Measurements from ENCODE around the gene PIEZO2.

PIEZO2 gene

GRCh38 chr18:11119959-11120587, 29.3 kb downstream of the PIEZO2 start:
- no peaks in the 10 kb centered on the region for H4K20me1 ChIP-seq (ENCODE audit: insufficient read depth, low read length, poor library complexity, severe bottlenecking)
- no peaks in the 10 kb centered on the region for H3K36me3 ChIP-seq (ENCODE audit: insufficient read depth, low read length)
- H3F3A ChIP-seq (ENCODE audit: low read depth): no peaks in the 10 kb centered on the region
- TF ChIP-seq EZH2phosphoT487 (IDR thresholded peaks at IDR 0.05; ENCODE audit: borderline replicate concordance) (no peak), CTCF (conservative IDR thresholded peaks at IDR 0.05; ENCODE audit: low read length) (no peak)
- H3K4me2 ChIP-seq (ENCODE audit: low read depth, low read length, poor library complexity, severe bottlenecking): no peak overlapping the region
- H3K9me2 ChIP-seq (replicated peaks; ENCODE audit: low read depth, low read length): no peaks in the 10 kb centered on the region
- H3K79me2 ChIP-seq (ENCODE audit: insufficient read depth, low read length): no peaks in the 10 kb centered on the region
- no peak overlapping the region for H3K9ac ChIP-seq (ENCODE audit: low read depth, low read length, poor library complexity, severe bottlenecking)
- no peak overlapping the region for H3K4me3 ChIP-seq (ENCODE audit: low read length, poor library complexity, severe bottlenecking)
- no peaks in the 10 kb centered on the region for H3K9me3 ChIP-seq (ENCODE audit: insufficient read depth, low read depth, low read length)
- H3K4me1 ChIP-seq (ENCODE audit: insufficient read depth, low read length, poor library complexity, severe bottlenecking): no peaks in the 10 kb centered on the region
- no peak overlapping the region for H2AFZ ChIP-seq (ENCODE audit: low read length)
- no peaks in the 10 kb centered on the region for H3K27me3 ChIP-seq (ENCODE audit: insufficient read depth, low read length, poor library complexity, severe bottlenecking)

- Histone ChIP-seq H3K9me2 (replicated peaks; ENCODE audit: low read depth, low read length) (no peaks in the 10 kb centered on the region), H3K36me3 (ENCODE audit: insufficient read depth, low read length) (no peaks in the 10 kb centered on the region), H3F3A (ENCODE audit: low read depth) (no peaks in the 10 kb centered on the region), H3K4me2 (ENCODE audit: low read depth, low read length, poor library complexity, severe bottlenecking) (no peak overlapping the region), H3K79me2 (ENCODE audit: insufficient read depth, low read length) (no peaks in the 10 kb centered on the region), H2AFZ (ENCODE audit: low read length) (no peak overlapping the region), H3K9me3 (ENCODE audit: insufficient read depth, low read depth, low read length) (no peaks in the 10 kb centered on the region), H3K9ac (ENCODE audit: low read depth, low read length, poor library complexity, severe bottlenecking) (no peak overlapping the region), H3K27me3 (ENCODE audit: insufficient read depth, low read length, poor library complexity, severe bottlenecking) (no peaks in the 10 kb centered on the region), H3K4me1 (ENCODE audit: insufficient read depth, low read length, poor library complexity, severe bottlenecking) (no peaks in the 10 kb centered on the region), H4K20me1 (ENCODE audit: insufficient read depth, low read length, poor library complexity, severe bottlenecking) (no peaks in the 10 kb centered on the region), H3K4me3 (ENCODE audit: low read length, poor library complexity, severe bottlenecking) (no peak overlapping the region)
- TF ChIP-seq CTCF (conservative IDR thresholded peaks at IDR 0.05; ENCODE audit: low read length): no peak
- no peak for TF ChIP-seq EZH2phosphoT487 (IDR thresholded peaks at IDR 0.05; ENCODE audit: borderline replicate concordance)
Observed at GRCh38 chr18:11119550-11119949, 29.8 kb downstream of the PIEZO2 start.

- Histone ChIP-seq H3K9me2 (replicated peaks; ENCODE audit: low read depth, low read length) (no peaks in the 10 kb centered on the region), H3K79me2 (ENCODE audit: insufficient read depth, low read length) (no peaks in the 10 kb centered on the region), H3K9ac (ENCODE audit: low read depth, low read length, poor library complexity, severe bottlenecking) (no peak overlapping the region), H3K9me3 (ENCODE audit: insufficient read depth, low read depth, low read length) (no peaks in the 10 kb centered on the region), H3K36me3 (ENCODE audit: insufficient read depth, low read length) (no peaks in the 10 kb centered on the region), H2AFZ (ENCODE audit: low read length) (no peak overlapping the region), H3K4me1 (ENCODE audit: insufficient read depth, low read length, poor library complexity, severe bottlenecking) (no peaks in the 10 kb centered on the region), H3K4me3 (ENCODE audit: low read length, poor library complexity, severe bottlenecking) (no peak overlapping the region), H3F3A (ENCODE audit: low read depth) (no peaks in the 10 kb centered on the region), H4K20me1 (ENCODE audit: insufficient read depth, low read length, poor library complexity, severe bottlenecking) (no peaks in the 10 kb centered on the region), H3K27me3 (ENCODE audit: insufficient read depth, low read length, poor library complexity, severe bottlenecking) (no peaks in the 10 kb centered on the region), H3K4me2 (ENCODE audit: low read depth, low read length, poor library complexity, severe bottlenecking) (no peak overlapping the region)
- TF ChIP-seq CTCF (conservative IDR thresholded peaks at IDR 0.05; ENCODE audit: low read length) (no peak), EZH2phosphoT487 (IDR thresholded peaks at IDR 0.05; ENCODE audit: borderline replicate concordance) (no peak)
Observed at GRCh38 chr18:11118051-11118766, 31.2 kb downstream of the PIEZO2 start.
